Measurements from ENCODE around the gene ICE2.

ICE2 gene

DNA sequence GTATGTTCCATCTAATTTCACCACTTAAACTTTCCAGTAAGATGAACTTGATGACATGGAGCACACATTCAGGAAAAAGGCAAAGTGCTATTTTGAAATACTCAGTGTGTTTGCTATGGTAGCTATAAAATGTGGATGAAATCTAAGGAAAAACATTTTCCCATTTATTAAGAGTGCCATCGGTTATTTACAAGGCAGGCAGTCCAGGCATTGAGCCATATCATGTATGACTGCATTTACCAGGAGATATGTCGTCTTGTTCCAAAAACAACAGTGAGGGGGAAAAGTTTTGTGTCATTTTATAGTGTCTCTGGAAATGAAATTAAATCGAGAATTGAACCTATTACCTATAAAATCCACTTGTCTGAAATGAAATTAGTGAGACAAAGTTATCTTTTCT, 94.9 kb downstream of the ICE2 start:
- TF ChIP-seq, protein P1, sequence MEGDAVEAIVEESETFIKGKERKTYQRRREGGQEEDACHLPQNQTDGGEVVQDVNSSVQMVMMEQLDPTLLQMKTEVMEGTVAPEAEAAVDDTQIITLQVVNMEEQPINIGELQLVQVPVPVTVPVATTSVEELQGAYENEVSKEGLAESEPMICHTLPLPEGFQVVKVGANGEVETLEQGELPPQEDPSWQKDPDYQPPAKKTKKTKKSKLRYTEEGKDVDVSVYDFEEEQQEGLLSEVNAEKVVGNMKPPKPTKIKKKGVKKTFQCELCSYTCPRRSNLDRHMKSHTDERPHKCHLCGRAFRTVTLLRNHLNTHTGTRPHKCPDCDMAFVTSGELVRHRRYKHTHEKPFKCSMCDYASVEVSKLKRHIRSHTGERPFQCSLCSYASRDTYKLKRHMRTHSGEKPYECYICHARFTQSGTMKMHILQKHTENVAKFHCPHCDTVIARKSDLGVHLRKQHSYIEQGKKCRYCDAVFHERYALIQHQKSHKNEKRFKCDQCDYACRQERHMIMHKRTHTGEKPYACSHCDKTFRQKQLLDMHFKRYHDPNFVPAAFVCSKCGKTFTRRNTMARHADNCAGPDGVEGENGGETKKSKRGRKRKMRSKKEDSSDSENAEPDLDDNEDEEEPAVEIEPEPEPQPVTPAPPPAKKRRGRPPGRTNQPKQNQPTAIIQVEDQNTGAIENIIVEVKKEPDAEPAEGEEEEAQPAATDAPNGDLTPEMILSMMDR (IDR thresholded peaks at IDR 0.05; ENCODE audit: borderline replicate concordance, insufficient read depth, low read depth, low read length) = no peak

DNA sequence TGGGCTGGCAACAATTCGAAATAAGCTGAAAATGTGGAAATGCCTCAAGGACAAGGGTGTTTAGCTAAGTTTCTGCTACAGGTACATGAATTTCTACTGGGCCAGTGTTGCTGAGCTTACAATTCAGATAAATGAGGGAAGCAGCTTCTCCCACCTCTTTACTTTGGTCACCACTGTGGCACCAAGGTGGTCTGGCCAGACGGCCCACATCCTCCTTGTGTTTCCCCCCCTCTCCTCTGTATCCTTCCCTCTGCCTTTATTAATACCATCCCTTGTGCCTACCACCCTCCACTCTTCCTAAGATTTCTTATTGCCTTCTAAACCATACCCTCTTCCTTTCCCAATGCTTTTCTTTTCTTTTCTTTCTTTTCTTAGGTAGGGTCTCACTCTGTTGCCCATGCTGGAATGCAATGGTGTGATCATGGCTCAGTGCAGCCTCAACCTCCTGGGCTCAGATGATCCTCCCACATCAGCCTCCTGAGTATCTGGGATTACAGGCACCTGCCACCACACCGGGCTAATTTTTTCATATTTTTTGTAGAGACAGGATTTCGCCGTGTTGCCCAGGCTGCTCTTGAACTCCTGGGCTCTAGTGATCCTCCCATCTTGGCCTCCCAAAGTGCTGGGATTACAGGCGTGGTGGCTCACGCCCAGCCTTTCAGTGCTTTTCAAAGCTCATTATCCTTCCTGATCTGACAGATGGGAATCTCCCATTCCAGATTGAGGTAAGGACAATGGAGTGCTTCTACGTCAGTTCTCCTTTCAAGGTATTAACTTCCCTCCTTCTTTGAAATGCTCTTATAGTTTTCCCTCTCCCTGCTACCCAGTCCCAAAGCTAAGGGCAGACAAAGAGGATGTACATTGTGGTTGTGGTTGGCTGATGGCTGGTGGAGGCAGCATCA, 95.9 kb downstream of the ICE2 start:
- TF ChIP-seq, protein P1 (IDR thresholded peaks at IDR 0.05; ENCODE audit: borderline replicate concordance, insufficient read depth, low read depth, low read length) = no peak
- no peak overlapping the region for H3K4me3 ChIP-seq (ENCODE audit: low read depth, low read length)

More for the DNA sequence above, 94.9 kb downstream of the ICE2 start:
- H3K4me3 ChIP-seq (ENCODE audit: low read depth, low read length) = no peak overlapping the region

DNA sequence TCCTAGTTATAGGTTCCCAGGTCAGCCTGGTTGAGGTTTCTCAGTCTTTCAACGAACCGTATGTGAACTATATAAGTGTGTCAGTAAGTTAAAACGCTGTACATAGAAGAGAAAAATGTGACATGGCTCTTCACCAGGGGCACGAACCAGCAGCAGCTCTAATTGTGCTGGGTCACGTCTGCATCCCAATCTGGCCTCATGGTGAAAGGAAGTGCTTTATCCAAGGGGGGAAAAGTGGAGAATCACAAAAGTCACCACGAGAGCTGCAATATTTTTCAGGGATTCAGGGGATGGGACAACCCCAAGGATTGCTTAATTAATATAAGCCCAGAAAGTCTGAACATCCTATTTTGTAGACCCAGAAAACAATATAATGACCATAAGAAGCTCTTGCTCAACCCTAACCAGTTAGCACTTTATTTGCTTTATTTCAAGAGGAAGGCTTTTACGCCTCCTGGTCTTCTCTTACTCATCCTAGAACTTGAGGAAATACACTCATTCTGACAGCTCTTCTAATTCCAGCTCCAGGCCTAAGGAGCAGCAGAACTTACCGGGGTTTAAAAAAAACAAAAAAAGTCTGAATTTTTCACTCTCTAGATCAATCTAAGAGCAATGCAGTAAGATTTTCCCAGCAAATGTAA, 97.7 kb downstream of the ICE2 start:
- H3K4me3 ChIP-seq (ENCODE audit: low read depth, low read length) = no peak overlapping the region
- TF ChIP-seq, protein P1 (IDR thresholded peaks at IDR 0.05; ENCODE audit: borderline replicate concordance, insufficient read depth, low read depth, low read length) = no peak

DNA sequence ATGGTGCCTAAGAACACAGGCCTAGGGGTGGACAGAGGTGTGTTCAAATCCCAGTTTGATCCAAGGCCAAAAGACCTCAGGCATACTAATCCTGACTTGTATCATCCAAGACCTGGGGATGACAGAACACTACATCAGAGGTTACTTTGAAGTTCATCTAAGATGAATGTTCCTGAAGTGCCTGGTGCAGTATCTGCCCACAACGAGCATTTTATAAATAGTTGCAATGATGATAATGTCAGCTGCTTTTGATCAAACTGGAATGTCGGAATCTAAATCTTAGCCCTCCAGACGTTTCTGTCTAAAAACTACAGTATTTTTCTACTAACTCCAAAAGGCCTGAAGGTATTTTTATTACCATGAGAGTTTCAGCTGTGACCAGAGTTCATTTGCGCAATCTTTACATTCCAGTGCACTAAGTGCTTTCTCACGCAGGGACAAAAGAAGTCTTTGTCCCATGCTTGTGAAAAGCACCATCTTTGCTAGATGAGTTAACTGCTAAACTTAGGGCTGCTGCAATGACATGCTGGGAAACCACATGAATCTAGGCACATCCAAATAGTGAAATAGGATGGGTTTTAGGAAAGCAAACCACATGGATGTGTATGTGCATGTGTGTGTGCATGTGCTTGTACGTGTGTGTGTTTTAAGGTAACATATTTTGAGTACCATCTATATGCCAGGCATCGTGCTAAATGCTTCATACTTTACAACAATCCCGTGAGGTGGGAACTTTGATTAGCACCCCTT, 99.2 kb downstream of the ICE2 start:
- TF ChIP-seq, protein P1 (IDR thresholded peaks at IDR 0.05; ENCODE audit: borderline replicate concordance, insufficient read depth, low read depth, low read length) = no peak
- no peak overlapping the region for H3K4me3 ChIP-seq (ENCODE audit: low read depth, low read length)

DNA sequence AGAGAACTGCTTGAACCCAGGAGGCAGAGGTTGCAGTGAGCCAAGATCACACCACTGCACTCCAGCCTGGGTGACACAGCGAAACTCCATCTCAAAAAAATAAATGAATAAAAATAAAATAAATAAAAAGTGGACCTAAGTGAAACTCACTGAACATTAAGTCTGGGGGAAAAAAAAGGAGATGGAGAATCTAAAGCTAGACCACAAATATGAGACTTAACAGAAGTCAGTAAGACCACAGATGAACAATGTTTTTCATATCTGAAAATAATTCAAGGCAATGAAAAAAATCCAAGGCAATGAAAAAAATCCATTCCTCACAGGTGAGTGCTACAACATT, 99.8 kb downstream of the ICE2 start:
- no peak overlapping the region for H3K4me3 ChIP-seq (ENCODE audit: low read depth, low read length)
- TF ChIP-seq, protein P1 (IDR thresholded peaks at IDR 0.05; ENCODE audit: borderline replicate concordance, insufficient read depth, low read depth, low read length) = no peak

DNA sequence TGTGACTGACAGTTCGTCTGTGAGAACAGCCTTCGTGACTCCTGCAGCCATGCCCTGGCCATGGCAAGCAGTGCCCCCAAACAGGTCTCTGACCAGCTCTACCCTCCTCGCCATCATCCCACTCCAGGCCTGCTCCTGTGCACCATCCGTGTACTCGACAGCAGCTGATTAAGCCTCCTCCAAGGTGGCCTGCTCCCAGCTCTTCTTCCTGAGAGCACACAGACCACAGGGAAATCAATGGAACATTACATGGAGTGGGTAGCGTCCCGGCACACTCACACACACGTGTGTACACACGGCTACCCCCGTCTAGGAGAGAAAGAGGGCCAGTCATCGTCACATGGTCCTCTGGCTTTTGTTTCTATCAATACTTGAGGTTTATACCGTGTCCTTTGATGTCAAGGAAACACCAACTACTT, 102.3 kb downstream of the ICE2 start:
- TF ChIP-seq, protein P1 (IDR thresholded peaks at IDR 0.05; ENCODE audit: borderline replicate concordance, insufficient read depth, low read depth, low read length) = no peak
- H3K4me3 ChIP-seq (ENCODE audit: low read depth, low read length) = no peak overlapping the region
